WERI-Rb-1 (cell line): ENCODE data around the gene APOL1.

Source experiments
- DNase-seq: peaks from one replicate; pipeline ENCODE4 v3.0.0-alpha.2; 2020
- H3K27ac ChIP-seq: fragments of 250-450 bp; sonication (Bioruptor Pico); 2 replicates; pipeline ENCODE4 v1.5.1; 2020; ENCODE audit warnings: mild to moderate bottlenecking, moderate library complexity
- H3K27me3 ChIP-seq: fragments of 250-450 bp; sonication (Bioruptor Pico); 2 replicates; pipeline ENCODE4 v1.5.1; 2021; ENCODE audit warnings: mild to moderate bottlenecking, low read depth, moderate library complexity; ENCODE audit not compliant: insufficient read depth, severe bottlenecking
- H3K36me3 ChIP-seq: fragments of 250-450 bp; sonication (Bioruptor Pico); 2 replicates; pipeline ENCODE4 v1.5.1; 2020; ENCODE audit warnings: mild to moderate bottlenecking, moderate library complexity
- H3K4me3 ChIP-seq: 2 replicates; pipeline ENCODE4 v1.5.1; 2011; ENCODE audit warnings: low read depth, mild to moderate bottlenecking, control low read depth, low read length
- H3K9me3 ChIP-seq: fragments of 250-450 bp; sonication (Bioruptor Pico); 2 replicates; pipeline ENCODE4 v1.5.1; 2021; ENCODE audit warnings: mild to moderate bottlenecking, moderate library complexity; ENCODE audit not compliant: severe bottlenecking
- CTCF ChIP-seq: IDR thresholded peaks from 2 replicates; pipeline ENCODE4 v1.5.1; 2011; ENCODE audit warnings: low read depth, mild to moderate bottlenecking, control low read depth, inconsistent platforms, low read length

Gene APOL1

GRCh38 chr22:36222887-36223450 is 30.0 kb upstream of the APOL1 start:
- H3K36me3 ChIP-seq: no peaks in the 10 kb centered on the region
- no peak overlapping the region for H3K4me3 ChIP-seq
- H3K27ac ChIP-seq: no peak overlapping the region
- DNase-seq: no peak
- no peaks in the 10 kb centered on the region for H3K27me3 ChIP-seq
- no peaks in the 10 kb centered on the region for H3K9me3 ChIP-seq
- TF ChIP-seq CTCF: no peak

- no peak for TF ChIP-seq CTCF
- no peaks in the 10 kb centered on the region for H3K9me3 ChIP-seq
- H3K27ac ChIP-seq: no peak overlapping the region
- no peaks in the 10 kb centered on the region for H3K27me3 ChIP-seq
- H3K36me3 ChIP-seq: no peaks in the 10 kb centered on the region
- DNase-seq: no peak
- H3K4me3 ChIP-seq: no peak overlapping the region
Observed at GRCh38 chr22:36223504-36223903, 29.4 kb upstream of the APOL1 start.

- no peak for TF ChIP-seq CTCF
- H3K27me3 ChIP-seq: no peaks in the 10 kb centered on the region
- no peak for DNase-seq
- no peaks in the 10 kb centered on the region for H3K36me3 ChIP-seq
- no peak overlapping the region for H3K27ac ChIP-seq
- no peak overlapping the region for H3K4me3 ChIP-seq
- no peaks in the 10 kb centered on the region for H3K9me3 ChIP-seq
Observed at GRCh38 chr22:36224245-36224644, 28.7 kb upstream of the APOL1 start.

- no peaks in the 10 kb centered on the region for H3K9me3 ChIP-seq
- H3K36me3 ChIP-seq: no peaks in the 10 kb centered on the region
- no peak overlapping the region for H3K27ac ChIP-seq
- DNase-seq: no peak
- H3K27me3 ChIP-seq: no peaks in the 10 kb centered on the region
- H3K4me3 ChIP-seq: no peak overlapping the region
- TF ChIP-seq CTCF: no peak
Observed at GRCh38 chr22:36225333-36225922, 27.5 kb upstream of the APOL1 start.

GRCh38 chr22:36226189-36226588 is 26.7 kb upstream of the APOL1 start:
- DNase-seq: peak; percentile 44
- H3K4me3 ChIP-seq: no peak overlapping the region
- no peak for TF ChIP-seq CTCF
- H3K27me3 ChIP-seq: no peaks in the 10 kb centered on the region
- no peaks in the 10 kb centered on the region for H3K36me3 ChIP-seq
- H3K27ac ChIP-seq: no peak overlapping the region
- H3K9me3 ChIP-seq: no peaks in the 10 kb centered on the region

- no peaks in the 10 kb centered on the region for H3K27me3 ChIP-seq
- H3K9me3 ChIP-seq: no peaks in the 10 kb centered on the region
- no peaks in the 10 kb centered on the region for H3K36me3 ChIP-seq
- no peak for TF ChIP-seq CTCF
- H3K4me3 ChIP-seq: no peak overlapping the region
- DNase-seq: no peak
- H3K27ac ChIP-seq: no peak overlapping the region
Observed at GRCh38 chr22:36227396-36227795, 25.5 kb upstream of the APOL1 start.
